ENCODE measurements around the gene EIF4B. TPM values are rescaled to one million over a fixed set of nuclear protein-coding genes. Genes with fewer than 3 reads are reported as not detected.
"Not testable (repeated sequence)": the region's sequence is repeated elsewhere in the genome, so short reads cannot be mapped to it uniquely, and the experiment has no call there.

Gene EIF4B
- total RNA-seq, 1 donor from 2014 or later, result 526 TPM

GRCh38 chr12:53005215-53005985, 856 bp upstream of the EIF4B start:
- DNase-seq (ENCODE audit: low read depth), result no peak
- peak overlapping the region; percentile 100 for H3K4me3 ChIP-seq (ENCODE audit: low read depth, low read length)
- no peaks in the 10 kb centered on the region for H3K27me3 ChIP-seq (ENCODE audit: control insufficient read depth, insufficient read depth, low read length)
- no peak for TF ChIP-seq CTCF (IDR thresholded peaks at IDR 0.05; ENCODE audit: insufficient read depth, low read length, poor library complexity, severe bottlenecking)
- no peaks in the 10 kb centered on the region for H3K36me3 ChIP-seq (ENCODE audit: control insufficient read depth, insufficient read depth, low read length)

- Histone ChIP-seq H3K4me3 (ENCODE audit: low read depth, low read length) (peak overlapping the region; percentile 100), H3K36me3 (ENCODE audit: control insufficient read depth, insufficient read depth, low read length) (no peaks in the 10 kb centered on the region), H3K27me3 (ENCODE audit: control insufficient read depth, insufficient read depth, low read length) (no peaks in the 10 kb centered on the region)
- no peak for TF ChIP-seq CTCF (IDR thresholded peaks at IDR 0.05; ENCODE audit: insufficient read depth, low read length, poor library complexity, severe bottlenecking)
- DNase-seq (ENCODE audit: low read depth), result no peak
These were observed 604 bp downstream of the EIF4B start for GRCh38 chr12:53006810-53007309.

DNA sequence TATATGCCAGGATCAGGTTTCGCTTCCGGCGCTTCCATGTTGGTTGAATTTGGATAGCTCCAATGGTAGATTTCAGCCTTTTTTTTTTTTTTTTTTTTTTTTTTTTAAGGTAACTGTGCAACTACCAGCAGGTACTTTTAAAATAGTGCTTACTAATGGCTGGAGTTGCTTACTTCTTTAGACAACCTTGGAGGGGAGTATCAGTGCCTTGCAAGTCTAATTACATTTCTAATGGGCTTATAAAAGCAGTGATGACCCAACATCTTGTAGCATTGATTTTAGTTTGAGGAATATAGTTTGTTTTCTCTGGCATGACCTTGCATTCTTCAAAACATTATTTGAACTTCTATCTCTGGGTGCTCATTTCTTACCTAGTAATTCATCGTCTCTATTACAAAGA, 1.1 kb downstream of the EIF4B start:
- H3K4me3 ChIP-seq (ENCODE audit: low read depth, low read length), result peak overlapping the region; percentile 100
- no peaks in the 10 kb centered on the region for H3K27me3 ChIP-seq (ENCODE audit: control insufficient read depth, insufficient read depth, low read length)
- no peak for TF ChIP-seq CTCF (IDR thresholded peaks at IDR 0.05; ENCODE audit: insufficient read depth, low read length, poor library complexity, severe bottlenecking)
- H3K36me3 ChIP-seq (ENCODE audit: control insufficient read depth, insufficient read depth, low read length), result no peaks in the 10 kb centered on the region
- no peak for DNase-seq (ENCODE audit: low read depth)

DNA sequence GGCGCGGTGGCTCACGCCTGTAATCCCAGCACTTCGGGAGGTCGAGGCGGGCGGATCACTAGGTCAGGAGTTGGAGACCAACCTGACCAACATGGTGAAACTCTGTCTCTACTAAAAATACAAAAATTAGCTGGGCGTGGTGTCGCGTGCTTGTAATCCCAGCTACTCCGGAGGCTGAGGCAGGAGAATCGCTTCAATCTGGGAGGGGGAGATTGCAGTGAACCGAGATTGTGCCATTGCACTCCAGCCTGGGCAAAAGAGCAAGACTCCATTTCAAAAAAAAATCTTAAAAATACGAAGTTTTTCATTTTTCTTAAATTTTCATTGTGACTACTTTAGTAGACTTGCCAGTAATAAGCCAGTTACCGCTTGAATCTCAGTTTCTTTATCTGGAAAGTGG, 2.5 kb downstream of the EIF4B start:
- H3K4me3 ChIP-seq (ENCODE audit: low read depth, low read length); DNase-seq (ENCODE audit: low read depth); H3K36me3 ChIP-seq (ENCODE audit: control insufficient read depth, insufficient read depth, low read length); H3K27me3 ChIP-seq (ENCODE audit: control insufficient read depth, insufficient read depth, low read length): not testable (repeated sequence)

- TF ChIP-seq CTCF (IDR thresholded peaks at IDR 0.05; ENCODE audit: insufficient read depth, low read length, poor library complexity, severe bottlenecking), result no peak
- H3K4me3 ChIP-seq (ENCODE audit: low read depth, low read length), result no peak overlapping the region
- DNase-seq (ENCODE audit: low read depth), result no peak
- no peaks in the 10 kb centered on the region for H3K27me3 ChIP-seq (ENCODE audit: control insufficient read depth, insufficient read depth, low read length)
- H3K36me3 ChIP-seq (ENCODE audit: control insufficient read depth, insufficient read depth, low read length), result no peaks in the 10 kb centered on the region
These were observed 4.7 kb downstream of the EIF4B start for GRCh38 chr12:53010955-53011354.

DNA sequence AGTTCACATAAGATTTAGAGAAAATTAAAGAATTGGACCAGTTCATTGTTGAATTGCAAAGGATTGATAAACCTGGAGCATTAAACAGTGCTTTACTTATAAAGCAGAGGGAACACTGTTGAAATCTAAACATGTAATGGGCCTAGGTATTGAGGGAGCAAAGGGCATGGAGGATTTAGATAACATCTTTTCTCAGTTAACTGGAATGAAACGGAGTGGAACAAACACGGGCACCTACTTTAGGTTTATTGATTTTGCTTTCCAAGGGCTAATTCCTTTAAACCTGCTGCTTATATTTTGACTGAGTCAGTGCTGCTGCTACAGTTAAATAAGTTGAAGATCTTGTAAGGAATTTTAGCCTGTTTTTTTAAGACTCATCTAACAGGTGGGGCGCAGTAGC, 5.6 kb downstream of the EIF4B start:
- DNase-seq (ENCODE audit: low read depth), result no peak
- H3K4me3 ChIP-seq (ENCODE audit: low read depth, low read length), result no peak overlapping the region
- TF ChIP-seq CTCF (IDR thresholded peaks at IDR 0.05; ENCODE audit: insufficient read depth, low read length, poor library complexity, severe bottlenecking), result no peak
- H3K36me3 ChIP-seq (ENCODE audit: control insufficient read depth, insufficient read depth, low read length), result no peaks in the 10 kb centered on the region
- H3K27me3 ChIP-seq (ENCODE audit: control insufficient read depth, insufficient read depth, low read length), result no peaks in the 10 kb centered on the region
